Measurements from ENCODE around the gene NOL9. TPM values are rescaled to one million over a fixed set of nuclear protein-coding genes. Genes with fewer than 3 reads are reported as not detected.
A peak's percentile ranks its signal among the peaks of the same experiment; 100 is the strongest.

NOL9 gene
- polyA plus RNA-seq, 3 donors = 3.7 to 11.5 (median 7.6) TPM

DNA sequence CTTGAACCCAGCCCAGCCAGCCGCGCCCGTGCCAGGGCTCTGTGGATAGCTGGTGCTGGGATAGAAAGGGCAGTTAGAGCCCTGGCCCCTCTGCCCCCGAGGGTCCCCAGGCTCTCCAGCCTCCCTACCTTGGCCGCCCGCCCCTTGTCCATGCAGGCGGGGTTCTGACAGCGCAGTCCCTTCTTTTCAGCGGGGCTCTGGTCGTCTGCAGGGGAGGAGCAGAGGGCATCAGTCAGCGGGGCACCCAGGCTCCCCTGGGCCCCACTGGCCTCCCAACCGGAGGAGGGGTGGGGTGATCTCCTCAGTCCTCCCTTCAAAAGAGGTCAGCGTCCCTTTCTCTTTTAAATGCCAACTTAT lies 58.0 kb downstream of the NOL9 start:
- intact Hi-C loops (cut with micrococcal nuclease) = no loop called here
- peaks cover 0 to 9% (median 2%) of the 10 kb centered on the region in 7 donors for H3K9me3 Mint-ChIP-seq
- no peak overlapping the region for H3K27ac Mint-ChIP-seq

DNA sequence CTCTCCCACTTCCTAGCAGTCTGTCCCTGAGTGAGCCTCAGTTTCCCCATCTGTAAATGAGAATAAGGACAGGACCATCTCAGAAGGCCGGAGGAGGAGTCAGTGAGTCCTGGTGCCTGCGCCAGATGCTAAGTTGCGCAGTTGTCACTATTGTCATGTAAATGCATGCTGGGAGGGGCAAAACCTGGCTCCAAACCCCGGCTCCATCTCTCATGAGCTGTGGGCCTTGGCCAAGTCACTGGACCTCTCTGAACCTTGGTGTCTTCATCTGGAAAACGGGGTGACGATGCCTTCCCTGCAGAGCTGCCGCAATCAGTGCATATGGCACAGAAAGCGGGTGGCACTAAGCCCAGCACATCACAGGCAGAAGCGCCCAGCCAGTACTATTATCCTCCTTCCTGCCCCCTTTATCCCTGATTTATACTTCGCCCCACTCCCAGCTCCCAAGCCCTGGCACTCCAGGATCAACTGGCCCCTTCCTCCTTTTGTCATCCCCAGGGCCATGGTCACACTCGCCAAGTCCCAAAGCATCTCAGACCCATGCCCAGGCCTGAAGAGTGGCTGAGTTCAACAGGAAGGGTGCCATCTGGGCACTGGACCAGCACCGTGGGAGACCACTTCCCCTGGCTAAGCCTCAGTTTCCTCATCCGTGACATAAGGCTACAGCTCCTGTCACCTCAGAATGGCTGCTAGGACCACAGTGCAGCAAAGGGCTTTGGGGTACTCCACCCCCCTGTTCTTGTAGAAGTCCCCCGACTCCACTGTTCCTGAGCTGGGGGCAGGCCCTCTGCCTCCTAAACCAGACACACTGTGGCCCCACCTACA lies 58.6 kb downstream of the NOL9 start:
- H3K4me2 ChIP-seq (replicated peaks; ENCODE audit: extremely low read depth, low read length, poor library complexity, severe bottlenecking) = no peak overlapping the region
- H3K27ac Mint-ChIP-seq = no peak overlapping the region
- H3K4me3 ChIP-seq (replicated peaks in 1 of 3; ENCODE audit: low read depth in 2 of 3, low read length in 3 of 3) = no peak overlapping the region
- no peak overlapping the region for H2AFZ ChIP-seq (ENCODE audit: insufficient read depth, low read depth, low read length, poor library complexity, severe bottlenecking)
- WGBS (ENCODE audit: insufficient coverage) = 69% methylated on average over 14 of the region's 14 CpGs
- H3K4me1 Mint-ChIP-seq = peaks cover 6% of the 10 kb centered on the region
- H3K27ac ChIP-seq (ENCODE audit: low read depth in 1 of 2, low read length in 2 of 2) = no peak overlapping the region
- H3K27me3 Mint-ChIP-seq (ENCODE audit: low read depth in 3 of 3) = peaks cover 59 to 77% (median 65%) of the 10 kb centered on the region in 3 donors
- peak overlapping the region in 1 of 2 donors; percentile 76 for H3K4me3 Mint-ChIP-seq
- H3K9ac ChIP-seq (ENCODE audit: insufficient read depth, low read length, poor library complexity, severe bottlenecking) = no peak overlapping the region
- intact Hi-C loops (cut with micrococcal nuclease) = no loop called here
- peaks cover 9 to 53% of the 10 kb centered on the region in 2 donors for H3K27me3 ChIP-seq (ENCODE audit: control insufficient read depth in 2 of 2, insufficient read depth in 2 of 2, low read length in 2 of 2)
- H3K9me3 ChIP-seq (replicated peaks in 1 of 2; ENCODE audit: control insufficient read depth in 1 of 2, insufficient read depth in 1 of 2, low read length in 2 of 2) = peaks cover 0 to 4% of the 10 kb centered on the region in 2 donors
- TF ChIP-seq, protein P1, sequence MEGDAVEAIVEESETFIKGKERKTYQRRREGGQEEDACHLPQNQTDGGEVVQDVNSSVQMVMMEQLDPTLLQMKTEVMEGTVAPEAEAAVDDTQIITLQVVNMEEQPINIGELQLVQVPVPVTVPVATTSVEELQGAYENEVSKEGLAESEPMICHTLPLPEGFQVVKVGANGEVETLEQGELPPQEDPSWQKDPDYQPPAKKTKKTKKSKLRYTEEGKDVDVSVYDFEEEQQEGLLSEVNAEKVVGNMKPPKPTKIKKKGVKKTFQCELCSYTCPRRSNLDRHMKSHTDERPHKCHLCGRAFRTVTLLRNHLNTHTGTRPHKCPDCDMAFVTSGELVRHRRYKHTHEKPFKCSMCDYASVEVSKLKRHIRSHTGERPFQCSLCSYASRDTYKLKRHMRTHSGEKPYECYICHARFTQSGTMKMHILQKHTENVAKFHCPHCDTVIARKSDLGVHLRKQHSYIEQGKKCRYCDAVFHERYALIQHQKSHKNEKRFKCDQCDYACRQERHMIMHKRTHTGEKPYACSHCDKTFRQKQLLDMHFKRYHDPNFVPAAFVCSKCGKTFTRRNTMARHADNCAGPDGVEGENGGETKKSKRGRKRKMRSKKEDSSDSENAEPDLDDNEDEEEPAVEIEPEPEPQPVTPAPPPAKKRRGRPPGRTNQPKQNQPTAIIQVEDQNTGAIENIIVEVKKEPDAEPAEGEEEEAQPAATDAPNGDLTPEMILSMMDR (IDR thresholded peaks at IDR 0.05) = no peak
- H3K36me3 ChIP-seq (replicated peaks in 1 of 2; ENCODE audit: control insufficient read depth in 1 of 2, insufficient read depth in 2 of 2, low read length in 2 of 2) = no peaks in the 10 kb centered on the region
- peaks cover under 1% of the 10 kb centered on the region in 2 donors for H3K4me1 ChIP-seq (ENCODE audit: control insufficient read depth in 1 of 2, insufficient read depth in 2 of 2, low read length in 2 of 2)
- no peaks in the 10 kb centered on the region for H4K20me1 ChIP-seq (ENCODE audit: insufficient read depth, low read length)
- DNase-seq = no peak
- H3K36me3 Mint-ChIP-seq = peaks cover 0 to 3% of the 10 kb centered on the region in 2 donors
- peaks cover 0 to 9% (median 2%) of the 10 kb centered on the region in 7 donors for H3K9me3 Mint-ChIP-seq
- H3K79me2 ChIP-seq (ENCODE audit: insufficient read depth, low read length) = no peaks in the 10 kb centered on the region

More for the DNA sequence above, 58.0 kb downstream of the NOL9 start:
- Histone ChIP-seq H3K27me3 (ENCODE audit: control insufficient read depth in 2 of 2, insufficient read depth in 2 of 2, low read length in 2 of 2) (peaks cover 7 to 47% of the 10 kb centered on the region in 2 donors), H3K79me2 (ENCODE audit: insufficient read depth, low read length) (no peaks in the 10 kb centered on the region), H3K4me2 (replicated peaks; ENCODE audit: extremely low read depth, low read length, poor library complexity, severe bottlenecking) (no peak overlapping the region), H3K9me3 (replicated peaks in 1 of 2; ENCODE audit: control insufficient read depth in 1 of 2, insufficient read depth in 1 of 2, low read length in 2 of 2) (peaks cover 0 to 4% of the 10 kb centered on the region in 2 donors), H3K27ac (ENCODE audit: low read depth in 1 of 2, low read length in 2 of 2) (no peak overlapping the region), H3K36me3 (replicated peaks in 1 of 2; ENCODE audit: control insufficient read depth in 1 of 2, insufficient read depth in 2 of 2, low read length in 2 of 2) (no peaks in the 10 kb centered on the region), H3K4me3 (replicated peaks in 1 of 3; ENCODE audit: low read depth in 2 of 3, low read length in 3 of 3) (no peak overlapping the region), H3K4me1 (ENCODE audit: control insufficient read depth in 1 of 2, insufficient read depth in 2 of 2, low read length in 2 of 2) (no peaks in the 10 kb centered on the region), H2AFZ (ENCODE audit: insufficient read depth, low read depth, low read length, poor library complexity, severe bottlenecking) (no peak overlapping the region), H4K20me1 (ENCODE audit: insufficient read depth, low read length) (no peaks in the 10 kb centered on the region), H3K9ac (ENCODE audit: insufficient read depth, low read length, poor library complexity, severe bottlenecking) (no peak overlapping the region)
- TF ChIP-seq, protein P1 (IDR thresholded peaks at IDR 0.05) = no peak
- H3K4me3 Mint-ChIP-seq = peak overlapping the region in 1 of 2 donors; percentile 63
- WGBS (ENCODE audit: insufficient coverage) = 45% methylated on average over 6 of the region's 13 CpGs
- DNase-seq = no peak
- H3K36me3 Mint-ChIP-seq = peaks cover 0 to 3% of the 10 kb centered on the region in 2 donors
- H3K27me3 Mint-ChIP-seq (ENCODE audit: low read depth in 3 of 3) = peaks cover 57 to 71% (median 61%) of the 10 kb centered on the region in 3 donors
- peaks cover 6% of the 10 kb centered on the region for H3K4me1 Mint-ChIP-seq

Data from CD14-positive monocyte (primary cell).